Activated CD8-positive, alpha-beta memory T cell treated with anti-CD3 and anti-CD28 coated beads, Interleukin-2, amount 50 U/mL, for 4 hours (primary cell): ENCODE measurements around the gene CARD19.
"Not testable (repeated sequence)": the region's sequence is repeated elsewhere in the genome, so short reads cannot be mapped to it uniquely, and the experiment has no call there.

Experiments used
- DNase-seq: peaks from one replicate; pipeline ENCODE4 v3.0.0-alpha.2; 2020

Gene CARD19

DNA sequence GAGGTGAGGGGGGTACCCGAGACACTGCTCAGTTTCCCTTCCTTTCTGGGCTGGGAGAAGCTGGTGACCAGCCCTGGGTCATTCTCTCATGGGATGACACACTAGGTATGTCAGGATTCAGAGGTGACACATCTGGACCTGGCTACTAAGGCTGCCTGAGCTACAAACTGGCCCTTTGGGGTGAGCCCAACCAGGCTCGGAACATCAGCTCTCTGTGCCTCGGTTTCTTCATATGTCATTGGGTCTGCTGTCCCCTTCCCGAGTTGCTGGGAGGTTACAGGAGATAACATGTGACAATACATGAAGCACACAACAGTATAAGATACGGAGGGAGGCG is 11.8 kb downstream of the CARD19 start:
- DNase-seq: no peak

DNA sequence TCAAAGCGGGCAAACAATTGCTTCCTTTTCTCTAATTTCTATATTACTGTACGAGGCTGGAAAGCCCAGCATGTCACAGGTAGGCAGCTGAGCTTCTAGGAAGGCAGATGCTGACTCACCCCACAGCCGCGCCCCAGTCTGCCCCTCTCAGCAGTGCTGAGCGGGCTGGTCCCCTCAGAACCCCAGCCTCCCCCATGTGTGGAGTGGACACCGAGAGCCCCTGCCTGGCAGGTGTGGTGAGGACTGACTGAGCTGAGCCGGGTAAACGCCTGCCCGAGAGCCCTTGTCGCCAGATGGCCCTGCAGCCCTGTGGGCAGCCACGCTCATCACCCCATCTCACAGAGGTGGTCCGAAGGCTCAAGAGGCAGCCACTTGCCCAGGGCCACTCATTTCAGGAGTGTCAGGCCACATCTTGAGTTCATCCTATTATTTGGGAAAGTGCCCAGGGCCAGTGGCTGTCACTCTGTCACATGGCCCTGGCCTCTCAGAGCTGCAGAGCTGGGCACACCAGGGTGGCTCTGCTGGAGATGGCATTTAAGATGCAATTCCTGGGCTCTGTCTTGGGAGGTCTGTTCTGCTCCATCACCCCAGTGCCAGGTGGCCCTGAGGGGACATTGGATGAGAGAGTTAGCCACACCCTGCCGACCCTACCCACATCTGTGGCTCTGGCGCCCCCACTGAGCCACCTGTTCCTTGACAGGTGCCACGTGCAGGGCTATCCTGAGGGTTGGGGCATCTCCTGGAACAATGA is 12.4 kb downstream of the CARD19 start:
- peak; percentile 24 for DNase-seq

DNA sequence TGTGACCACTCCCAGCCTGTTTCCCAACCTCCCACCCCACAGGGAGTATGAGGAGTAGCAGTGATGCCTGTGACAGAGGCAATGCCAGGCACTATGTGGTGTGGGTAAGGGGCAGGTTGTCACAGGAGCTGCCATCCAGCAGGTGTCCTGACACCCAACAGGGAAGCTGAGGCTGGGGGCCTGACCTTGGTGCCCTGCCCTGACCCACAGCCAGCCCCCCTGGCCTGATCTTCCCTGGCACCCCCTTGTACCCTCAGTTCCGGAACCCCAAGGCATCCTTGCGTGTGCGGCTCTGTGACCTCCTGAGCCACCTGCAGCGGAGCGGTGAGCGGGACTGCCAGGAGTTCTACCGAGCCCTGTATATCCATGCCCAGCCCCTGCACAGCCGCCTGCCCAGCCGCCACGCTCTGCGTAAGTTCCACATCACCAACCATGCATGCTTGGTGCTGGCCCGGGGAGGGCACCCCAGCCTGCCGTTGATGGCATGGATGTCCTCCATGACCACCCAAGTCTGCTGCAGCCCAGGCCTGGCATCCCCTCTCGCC is 14.4 kb downstream of the CARD19 start:
- peak; percentile 13 for DNase-seq

DNA sequence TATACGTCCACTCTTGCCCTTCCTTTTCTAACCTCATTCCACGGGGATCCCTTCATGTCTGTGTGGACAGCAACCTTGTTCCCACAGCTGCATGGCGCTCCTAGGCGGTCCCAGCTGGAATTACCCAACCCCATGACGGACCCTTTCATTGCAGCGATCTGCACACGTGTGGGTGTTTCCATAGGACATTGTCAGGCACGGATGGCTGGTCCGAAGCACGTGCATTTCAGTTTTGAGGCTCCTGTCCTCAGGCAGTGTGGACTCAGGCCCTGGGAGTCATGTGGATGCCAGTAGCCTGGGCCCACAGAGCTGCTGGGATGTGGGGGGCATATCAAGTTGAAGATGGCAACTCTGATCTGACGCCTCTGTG is 15.0 kb downstream of the CARD19 start:
- peak; percentile 12 for DNase-seq

DNA sequence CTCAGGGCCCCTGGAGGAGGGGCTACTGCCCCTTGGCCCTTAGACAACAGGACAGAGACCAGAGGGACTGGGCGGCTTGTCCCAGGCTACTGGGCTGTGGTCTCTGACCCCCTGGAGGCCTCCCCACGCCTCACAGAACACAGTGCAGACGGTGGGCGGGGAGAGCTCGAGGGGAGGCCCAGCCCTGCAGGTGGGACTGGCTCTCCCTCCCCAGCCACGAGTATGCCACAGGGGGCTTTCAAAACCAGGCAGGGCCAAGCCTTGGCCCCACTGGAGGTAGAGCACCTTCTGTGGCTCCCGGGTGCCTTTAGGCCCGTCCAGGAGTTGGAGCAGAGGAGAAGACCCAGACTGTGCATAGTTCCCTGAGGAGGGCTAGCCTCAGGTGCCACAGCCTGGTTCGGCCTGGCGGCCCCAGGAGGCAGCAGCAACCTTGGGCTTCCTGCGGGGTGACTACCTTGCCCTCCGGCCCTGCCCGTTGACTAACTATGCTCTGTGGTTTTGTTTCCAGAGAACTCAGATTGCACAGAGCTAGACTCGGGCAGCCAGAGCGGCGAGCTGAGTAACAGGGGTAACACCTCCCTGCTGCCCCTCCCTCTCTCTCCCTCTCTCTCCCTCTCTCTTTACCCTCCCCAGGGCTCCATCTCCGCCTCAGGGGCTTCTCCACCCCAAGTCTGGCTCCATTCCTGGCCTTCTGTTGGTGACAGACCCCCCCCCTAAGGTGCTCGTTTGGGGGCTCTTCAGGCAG is 15.5 kb downstream of the CARD19 start:
- peak; percentile 13 for DNase-seq

DNA sequence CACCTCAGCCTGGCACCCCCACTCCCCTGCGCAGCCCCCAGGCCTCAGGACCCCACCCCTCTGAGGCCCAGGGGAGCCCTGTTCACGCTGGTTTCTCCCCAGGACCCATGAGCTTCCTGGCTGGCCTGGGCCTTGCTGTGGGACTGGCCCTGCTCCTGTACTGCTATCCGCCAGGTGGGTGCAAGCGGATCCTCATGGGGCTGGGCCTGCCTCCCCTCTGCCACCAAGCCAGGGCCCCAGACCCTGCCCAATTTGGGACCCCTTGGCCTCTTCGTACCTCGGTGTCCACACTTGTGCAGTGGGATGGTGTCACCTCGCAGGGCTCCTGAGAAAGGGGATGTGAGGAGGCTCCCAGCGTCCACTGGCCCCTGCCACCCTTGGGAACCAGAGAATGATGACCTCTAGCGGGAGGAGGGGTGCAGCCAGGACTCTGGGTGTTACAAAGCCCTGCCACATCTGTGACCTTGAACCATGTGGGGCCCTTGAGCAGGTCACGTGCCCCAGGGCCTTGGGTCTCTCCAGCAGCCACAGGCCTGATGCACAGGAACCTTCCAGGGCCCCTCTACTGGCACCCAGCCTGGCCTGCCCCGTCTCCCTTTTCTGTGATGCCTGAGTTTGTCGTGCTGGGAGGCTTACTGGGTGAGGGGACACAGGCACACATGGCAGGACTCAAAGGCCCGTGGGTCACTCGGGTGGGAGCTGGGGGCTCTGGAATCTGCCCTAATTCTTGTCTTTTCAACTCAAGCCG is 16.3 kb downstream of the CARD19 start:
- peak; percentile 12 for DNase-seq

DNA sequence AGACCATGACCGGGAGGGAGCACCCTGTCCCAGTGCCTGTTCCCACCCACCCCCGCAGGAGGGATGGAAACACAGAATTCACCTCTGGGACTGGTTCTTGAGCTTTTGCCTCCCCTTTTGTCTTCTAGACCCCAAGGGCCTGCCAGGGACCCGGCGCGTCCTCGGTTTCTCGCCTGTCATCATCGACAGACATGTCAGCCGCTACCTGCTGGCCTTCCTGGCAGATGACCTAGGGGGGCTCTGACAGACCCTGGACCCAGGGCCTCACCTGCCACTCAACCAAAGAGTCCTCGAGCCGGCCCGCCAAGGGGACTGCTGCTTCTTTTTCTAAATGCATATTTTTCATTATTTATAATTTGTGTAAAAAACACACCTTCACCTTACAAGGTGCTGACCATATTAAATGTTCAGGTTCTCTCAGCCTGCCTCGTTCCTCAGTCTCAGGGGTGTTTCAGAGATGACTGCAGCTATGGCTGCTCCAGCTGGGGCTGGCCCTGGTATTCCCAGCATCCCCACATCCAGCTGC is 16.9 kb downstream of the CARD19 start:
- peak; percentile 3 for DNase-seq

DNA sequence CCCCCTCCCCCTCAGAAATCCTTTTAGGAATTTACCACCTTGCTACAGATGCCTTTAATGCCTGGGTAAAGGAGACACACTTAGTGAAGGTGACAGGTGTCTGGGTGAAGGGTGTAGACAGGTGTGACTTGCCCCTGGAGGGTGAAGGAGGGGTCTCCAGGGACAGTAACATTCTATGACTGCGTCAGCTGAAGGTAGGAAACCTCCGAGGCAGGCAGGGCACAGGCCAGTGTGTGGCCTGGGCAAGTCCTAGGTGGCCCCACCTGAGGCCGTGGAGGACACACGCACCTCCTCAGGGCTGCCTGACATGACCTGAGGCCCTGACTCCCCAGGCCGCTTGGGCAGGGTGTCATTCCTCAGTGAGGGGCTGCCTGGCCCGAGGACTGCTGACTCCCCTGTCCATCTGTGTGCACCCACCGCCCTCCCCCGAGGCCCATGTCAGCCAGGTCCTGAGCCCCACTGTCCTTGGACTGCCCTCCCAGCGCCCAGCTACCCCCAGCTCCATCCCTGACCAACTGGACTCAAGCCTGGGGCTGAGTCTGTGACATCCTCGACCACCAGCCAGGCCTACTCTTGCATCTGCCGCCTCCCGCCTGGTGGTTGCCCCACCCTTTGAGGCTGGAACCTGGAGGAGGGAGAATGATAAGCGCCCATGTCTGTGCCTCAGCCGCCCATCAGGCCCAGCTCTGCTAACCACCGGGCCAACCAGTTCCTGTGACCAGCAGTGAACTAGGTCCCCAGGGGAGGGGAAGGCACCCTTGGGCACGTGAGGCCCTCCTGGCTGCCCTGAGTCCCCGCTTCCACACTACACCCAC is 18.4 kb downstream of the CARD19 start:
- DNase-seq: no peak

DNA sequence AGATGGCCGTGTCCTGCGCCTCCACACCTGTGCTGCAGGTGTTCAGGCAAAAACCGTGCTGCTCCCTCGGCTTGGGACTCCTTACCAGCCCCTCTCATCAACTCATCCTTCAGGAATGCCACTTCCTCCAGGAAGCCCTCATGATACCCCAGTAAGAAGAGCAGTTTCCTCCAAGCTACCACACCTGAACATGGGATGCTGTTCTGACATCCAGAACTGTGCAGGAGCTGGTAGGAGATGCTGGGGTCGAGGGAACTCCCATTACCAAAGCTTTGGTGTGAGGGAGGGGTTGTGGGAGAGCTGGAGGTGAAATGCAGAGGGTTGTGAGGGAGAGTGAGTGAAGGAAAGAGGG is 18.9 kb downstream of the CARD19 start:
- DNase-seq: no peak

DNA sequence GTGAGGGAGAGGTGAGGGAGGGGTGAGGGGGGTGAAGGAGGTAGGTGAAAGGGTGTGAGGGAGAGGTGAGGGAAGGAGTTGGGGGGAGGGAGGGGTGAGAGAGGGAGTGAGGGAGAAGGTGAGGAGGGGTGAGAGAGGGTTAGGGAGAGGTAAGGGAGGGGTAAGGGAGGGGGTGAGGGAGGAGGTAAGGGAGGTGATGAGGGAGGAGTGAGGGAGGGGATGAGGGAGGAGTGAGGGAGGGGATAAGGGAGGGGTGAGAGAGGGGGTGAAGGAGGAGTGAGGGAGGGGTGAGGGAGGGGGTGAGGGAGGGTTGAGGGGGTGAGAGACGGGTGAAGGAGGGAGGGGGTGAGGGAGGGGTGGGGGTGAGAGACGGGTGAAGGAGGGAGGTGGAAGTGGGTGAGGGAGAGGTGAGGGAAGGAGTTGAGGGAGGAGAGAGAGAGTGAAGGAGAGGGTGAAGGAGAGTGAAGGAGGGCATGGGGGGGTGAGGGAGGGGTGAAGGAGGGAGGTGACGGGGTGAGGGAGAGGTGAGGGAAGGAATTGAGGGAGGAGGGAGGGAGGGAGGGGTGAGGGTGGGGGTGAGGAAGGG is 19.6 kb downstream of the CARD19 start:
- DNase-seq: no peak

DNA sequence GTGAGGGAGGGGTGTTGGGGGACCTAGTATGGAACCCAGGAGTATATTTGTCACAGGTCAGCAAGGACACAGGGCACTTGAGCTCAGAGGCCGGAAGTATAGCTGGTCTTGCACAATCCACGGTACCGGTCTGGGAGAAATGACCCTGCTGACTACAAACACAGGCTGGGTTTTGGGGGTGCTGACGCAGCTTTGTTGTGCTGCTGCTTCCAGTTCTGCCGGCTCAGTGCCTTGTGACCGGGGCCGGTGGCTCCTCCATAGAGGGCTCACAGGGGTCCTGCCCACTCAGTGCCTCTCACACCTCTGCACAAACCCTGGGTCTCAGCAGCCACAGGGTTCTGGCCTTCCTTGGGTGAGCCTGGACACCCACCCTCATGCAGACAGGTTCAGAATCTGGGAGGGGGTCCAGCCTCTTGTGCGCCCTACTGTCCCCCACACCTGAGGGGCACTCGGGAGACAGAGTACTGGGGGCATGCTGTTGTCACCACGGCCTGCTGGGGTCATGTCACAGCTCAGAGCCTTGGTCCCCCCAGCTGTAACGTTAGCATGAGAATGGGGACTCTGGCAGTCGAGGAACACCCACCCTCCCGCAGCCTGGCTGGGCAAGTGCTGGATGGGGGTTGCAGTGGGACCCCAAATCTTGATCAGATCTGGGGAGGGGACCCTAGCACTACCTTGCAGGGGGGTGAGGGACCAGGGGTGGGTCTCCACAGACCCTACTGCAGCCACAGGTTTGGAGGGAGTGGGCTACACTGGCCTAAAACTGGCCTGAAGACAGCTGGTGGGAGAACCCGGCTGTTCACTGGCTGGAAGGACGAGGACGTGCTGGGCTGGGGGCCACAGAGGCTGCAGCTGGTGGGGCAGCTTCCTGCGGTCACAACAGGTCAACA is 20.3 kb downstream of the CARD19 start:
- DNase-seq: no peak

DNA sequence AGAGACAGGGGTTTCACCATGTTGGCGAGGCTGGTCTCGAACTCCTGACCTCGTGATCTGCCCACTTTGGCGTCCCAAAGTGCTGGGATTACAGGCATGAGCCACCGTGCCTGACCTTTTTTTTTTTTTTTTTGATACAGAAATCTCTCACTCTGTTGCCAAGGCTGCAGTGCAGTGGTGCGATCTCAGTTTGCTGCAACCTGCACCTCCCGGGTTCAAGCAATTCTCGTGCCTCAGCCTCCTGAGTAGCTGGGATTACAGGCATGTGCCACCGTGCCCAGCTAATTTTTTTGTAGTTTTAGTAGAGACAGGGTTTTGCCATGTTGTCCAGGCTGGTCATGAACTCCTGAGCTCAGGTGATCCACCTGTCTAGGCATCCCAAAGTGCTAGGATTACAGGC is 21.5 kb downstream of the CARD19 start:
- not testable (repeated sequence) for DNase-seq

DNA sequence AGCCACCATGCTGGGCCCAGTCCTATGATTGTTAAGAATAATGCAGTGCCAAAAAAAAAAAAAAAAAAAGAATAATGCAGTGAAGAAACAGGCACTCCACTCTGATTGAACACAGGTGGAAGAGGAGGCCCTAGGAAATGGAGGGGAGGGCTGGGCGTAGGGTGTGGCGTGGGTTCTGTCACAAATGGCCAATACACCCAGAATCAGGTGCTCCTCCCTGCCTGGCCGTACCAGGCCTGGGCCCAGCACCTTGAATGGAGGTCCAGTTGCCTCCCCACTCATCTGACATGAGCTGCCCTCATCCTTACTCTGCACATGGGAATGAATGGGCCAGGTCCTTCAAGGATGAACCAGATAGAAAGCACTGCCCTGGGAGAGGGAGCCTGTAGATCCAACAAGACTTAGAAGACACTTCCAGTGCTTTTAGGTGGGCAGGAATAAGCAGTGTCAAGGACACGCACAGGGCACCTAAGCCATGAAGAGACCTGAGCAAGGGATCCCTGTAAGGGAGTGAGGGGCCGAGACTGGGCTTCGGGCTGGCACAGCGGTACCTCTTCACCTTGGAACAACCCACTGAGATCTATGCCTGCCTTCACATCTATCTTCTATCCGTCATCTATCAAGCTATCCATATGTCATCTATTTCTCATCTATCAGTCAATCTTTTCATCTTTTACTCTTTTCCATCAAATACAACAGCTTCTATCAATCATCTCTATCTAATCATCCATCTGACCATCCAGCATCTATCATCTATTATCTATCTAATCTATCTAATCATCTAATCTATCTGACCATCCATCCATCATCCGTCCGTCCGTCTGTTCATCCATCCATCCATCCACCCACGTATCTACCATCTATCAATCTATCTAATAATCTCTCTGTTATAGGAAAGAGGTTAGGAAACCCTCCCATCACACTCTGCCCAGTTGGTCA is 22.2 kb downstream of the CARD19 start:
- no peak for DNase-seq

DNA sequence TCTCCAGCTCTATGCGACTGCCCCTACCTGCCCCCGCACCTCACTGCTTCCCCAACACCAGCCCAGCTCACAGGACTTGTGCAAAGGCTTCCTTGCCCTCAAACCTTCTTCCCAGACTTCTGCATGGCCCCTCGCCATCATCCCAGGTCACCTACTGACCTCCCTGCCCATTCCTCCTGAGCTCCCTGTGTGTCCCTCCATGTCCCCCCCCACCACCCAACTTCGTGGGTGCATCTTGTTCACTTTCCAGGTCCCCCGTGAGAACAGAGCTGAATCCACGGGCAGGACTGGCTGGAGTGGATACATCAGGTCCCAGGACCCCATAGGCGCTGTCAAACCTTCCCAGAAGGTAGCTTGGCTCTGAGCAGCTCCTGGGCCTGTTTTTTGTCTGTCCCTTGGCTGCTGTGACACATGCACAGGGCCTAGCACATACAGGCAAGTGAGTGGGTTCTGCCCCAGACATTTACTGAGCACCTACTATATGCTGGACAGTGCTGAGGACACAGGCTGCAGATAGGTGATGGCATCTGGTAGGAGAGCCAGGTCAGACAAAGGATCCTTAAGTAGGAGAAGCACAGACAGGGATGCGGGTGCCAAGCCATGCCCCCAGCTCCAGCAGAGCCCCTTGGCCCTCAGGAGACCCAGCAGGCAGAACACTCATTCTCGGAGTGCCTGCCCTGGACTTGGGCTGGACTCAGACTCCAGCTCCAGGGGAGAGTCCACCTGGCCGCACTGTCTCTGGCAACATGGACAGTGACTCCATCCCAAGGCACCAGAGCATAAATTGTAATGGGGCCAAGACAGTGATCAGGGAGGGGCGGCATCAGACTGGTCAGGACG is 23.1 kb downstream of the CARD19 start:
- DNase-seq: peak; percentile 13

DNA sequence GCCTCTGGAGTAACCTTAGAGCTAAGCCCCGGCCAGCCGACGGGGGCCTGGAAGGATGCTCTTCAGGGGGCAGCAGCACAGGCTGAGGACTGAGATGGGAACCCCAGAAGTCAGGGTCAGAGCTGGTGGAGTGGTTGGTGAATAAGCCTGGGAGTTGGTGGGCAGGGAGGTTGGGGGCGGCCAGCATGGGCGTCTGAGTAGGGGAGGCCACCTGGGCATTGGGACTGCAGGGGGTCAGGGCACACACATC is 23.6 kb downstream of the CARD19 start:
- no peak for DNase-seq

DNA sequence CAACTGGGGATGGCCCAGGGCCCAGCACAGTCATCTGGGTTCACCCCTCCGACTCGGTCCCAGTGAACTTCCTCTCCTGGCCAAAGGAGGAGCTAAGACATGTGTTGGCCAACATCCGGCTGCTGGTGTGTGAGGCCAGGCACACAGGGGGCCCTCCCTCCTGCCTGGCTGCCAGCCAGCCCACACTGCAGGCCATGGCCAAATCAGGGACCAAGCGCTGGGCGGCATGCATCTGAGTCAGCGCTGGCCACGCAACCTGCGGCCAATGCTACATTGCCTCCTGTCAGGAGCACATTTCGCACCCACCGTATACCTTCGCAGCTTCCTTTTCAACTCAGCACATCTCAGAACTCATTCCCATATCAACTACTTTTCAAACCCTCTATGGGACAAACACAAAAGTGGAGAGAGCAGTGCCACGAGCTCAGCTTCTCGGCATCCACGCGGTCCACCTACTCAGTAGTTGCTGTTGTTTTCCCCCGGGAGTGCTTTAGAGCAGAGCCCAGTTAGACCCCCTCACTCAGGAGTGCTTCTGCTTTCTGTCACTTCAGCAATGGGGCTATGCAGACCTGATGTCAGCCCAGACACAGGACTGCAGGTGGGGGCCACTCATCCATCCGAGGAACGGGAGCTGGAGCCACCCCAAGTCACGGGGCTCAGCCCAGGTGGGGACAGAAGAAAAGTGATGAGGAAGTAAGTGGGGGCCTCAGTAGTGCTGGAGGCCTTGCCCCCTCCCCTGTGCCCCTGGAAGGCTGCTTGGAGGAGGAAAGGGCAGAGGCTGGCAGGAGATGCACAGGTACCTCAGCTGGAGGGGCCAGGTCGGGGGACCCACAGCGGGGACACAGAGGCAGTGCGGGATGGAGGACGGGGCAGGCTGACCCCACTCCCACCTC is 24.2 kb downstream of the CARD19 start:
- peak; percentile 29 for DNase-seq

DNA sequence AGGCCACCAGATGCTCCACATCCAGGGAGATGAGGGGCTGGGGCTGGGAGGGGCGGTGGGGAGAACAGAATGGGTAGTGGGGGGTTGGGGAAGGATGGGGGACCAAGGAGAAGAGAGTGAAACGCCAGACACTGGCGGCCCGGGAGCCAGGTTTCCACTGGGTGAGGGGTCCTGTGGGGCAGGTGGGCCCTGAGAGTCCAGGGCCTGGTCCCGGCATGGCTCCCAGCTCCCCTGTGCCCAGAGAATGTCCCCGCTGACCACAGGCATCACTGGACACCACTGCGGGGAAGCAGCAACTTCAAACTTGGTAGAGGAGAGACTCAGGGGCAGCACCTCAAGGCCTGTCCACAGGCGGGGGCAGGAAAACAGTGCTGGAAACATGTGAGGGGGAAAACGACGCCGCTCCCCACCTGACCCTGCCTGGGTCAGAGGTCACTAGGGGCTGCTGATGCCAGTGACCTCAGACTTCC is 24.9 kb downstream of the CARD19 start:
- DNase-seq: peak; percentile 9
